Lower leg skin (tissue), 3 donors: ENCODE results near the gene CLDN2.

Experiments
- POLR2A ChIP-seq, 2 donors: fragments of 450-650 bp; IDR thresholded peaks; one replicate each; pipeline ENCODE4 v1.6.1; 2016 to 2017; ENCODE audit warnings: antibody characterized with exemption in 2 of 2, mild to moderate bottlenecking in 1 of 2, moderate library complexity in 1 of 2
- TF ChIP-seq, protein P1 (sequence below), 3 donors: fragments of 450-650 bp; IDR thresholded peaks; one replicate each; pipeline ENCODE4 v1.5.1; 2016; ENCODE audit warnings: antibody characterized with exemption in 3 of 3, mild to moderate bottlenecking in 3 of 3, moderate library complexity in 2 of 3

DNA sequence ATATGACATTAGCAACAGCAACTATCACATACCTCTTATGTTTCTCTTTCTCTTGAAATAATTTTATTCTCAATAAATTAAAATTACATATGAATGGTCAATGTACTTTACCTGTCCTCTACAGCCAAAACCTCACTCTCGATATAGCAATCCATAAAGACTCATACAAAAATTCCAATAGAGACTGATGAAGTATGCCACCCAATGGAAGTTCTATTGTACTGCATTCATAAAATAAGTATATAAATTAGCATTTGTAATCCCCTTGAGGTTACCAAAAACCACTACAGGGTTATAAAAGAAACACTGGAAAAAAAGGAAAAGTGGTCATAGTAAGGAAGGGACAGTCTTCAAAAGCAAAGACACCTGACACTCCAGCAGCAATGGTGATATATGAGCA is 32.8 kb downstream of the CLDN2 start:
- TF ChIP-seq, protein P1, sequence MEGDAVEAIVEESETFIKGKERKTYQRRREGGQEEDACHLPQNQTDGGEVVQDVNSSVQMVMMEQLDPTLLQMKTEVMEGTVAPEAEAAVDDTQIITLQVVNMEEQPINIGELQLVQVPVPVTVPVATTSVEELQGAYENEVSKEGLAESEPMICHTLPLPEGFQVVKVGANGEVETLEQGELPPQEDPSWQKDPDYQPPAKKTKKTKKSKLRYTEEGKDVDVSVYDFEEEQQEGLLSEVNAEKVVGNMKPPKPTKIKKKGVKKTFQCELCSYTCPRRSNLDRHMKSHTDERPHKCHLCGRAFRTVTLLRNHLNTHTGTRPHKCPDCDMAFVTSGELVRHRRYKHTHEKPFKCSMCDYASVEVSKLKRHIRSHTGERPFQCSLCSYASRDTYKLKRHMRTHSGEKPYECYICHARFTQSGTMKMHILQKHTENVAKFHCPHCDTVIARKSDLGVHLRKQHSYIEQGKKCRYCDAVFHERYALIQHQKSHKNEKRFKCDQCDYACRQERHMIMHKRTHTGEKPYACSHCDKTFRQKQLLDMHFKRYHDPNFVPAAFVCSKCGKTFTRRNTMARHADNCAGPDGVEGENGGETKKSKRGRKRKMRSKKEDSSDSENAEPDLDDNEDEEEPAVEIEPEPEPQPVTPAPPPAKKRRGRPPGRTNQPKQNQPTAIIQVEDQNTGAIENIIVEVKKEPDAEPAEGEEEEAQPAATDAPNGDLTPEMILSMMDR (IDR thresholded peaks at IDR 0.05), result no peak
- TF ChIP-seq POLR2A (IDR thresholded peaks at IDR 0.05), result no peak
